ENCODE data around the gene PGGT1B. TPM values are rescaled to one million over a fixed set of nuclear protein-coding genes. Genes with fewer than 3 reads are reported as not detected.

PGGT1B gene
- total and polyA plus RNA-seq, 4 donors, result 3.6 to 43.9 (median 14.5) TPM

DNA sequence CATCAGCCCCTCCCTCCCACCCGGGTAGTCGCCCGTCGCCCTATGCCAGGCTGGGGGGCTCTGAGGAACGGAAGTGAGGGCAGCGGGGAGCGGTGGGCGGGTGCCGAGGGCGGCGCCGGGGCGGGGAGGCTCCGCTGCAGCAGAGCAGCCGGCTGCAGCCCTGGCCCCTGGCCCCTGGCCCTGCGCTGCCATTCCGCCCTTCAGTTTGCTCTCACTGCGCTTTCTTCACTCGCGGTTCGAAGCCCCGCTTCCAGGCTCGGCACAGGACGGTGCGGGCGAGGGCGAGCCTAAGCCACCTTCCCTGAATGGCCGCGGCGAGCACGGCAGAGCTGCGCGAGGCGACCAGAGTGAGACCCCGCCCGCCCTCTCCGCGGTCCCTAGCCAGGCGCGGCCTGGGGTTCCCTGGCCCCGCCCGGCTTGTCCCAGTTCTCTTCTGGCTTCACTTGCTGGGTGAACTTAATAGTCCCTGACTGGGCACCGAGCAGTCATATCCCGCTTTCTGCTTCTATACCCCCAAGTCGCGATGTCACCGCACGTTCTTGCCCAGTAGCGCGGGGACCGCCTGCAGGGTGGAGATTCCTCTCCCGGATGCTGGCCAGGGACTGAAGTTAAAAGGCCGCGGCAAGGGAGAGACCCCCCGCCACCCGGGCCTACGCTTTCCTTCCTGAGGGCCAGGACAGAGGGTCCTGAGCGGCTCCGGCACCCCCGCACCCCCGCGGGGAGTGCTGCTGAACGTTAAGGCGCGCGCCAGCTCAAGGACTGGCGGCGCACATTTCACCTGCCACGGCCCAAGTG is 92.3 kb downstream of the PGGT1B start:
- no peaks in the 10 kb centered on the region for H3K36me3 ChIP-seq (ENCODE audit: control insufficient read depth in 4 of 4, insufficient read depth in 4 of 4, low read length in 4 of 4)
- no peak overlapping the region for H3K9ac ChIP-seq (ENCODE audit: insufficient read depth in 1 of 2, low read length in 2 of 2)

DNA sequence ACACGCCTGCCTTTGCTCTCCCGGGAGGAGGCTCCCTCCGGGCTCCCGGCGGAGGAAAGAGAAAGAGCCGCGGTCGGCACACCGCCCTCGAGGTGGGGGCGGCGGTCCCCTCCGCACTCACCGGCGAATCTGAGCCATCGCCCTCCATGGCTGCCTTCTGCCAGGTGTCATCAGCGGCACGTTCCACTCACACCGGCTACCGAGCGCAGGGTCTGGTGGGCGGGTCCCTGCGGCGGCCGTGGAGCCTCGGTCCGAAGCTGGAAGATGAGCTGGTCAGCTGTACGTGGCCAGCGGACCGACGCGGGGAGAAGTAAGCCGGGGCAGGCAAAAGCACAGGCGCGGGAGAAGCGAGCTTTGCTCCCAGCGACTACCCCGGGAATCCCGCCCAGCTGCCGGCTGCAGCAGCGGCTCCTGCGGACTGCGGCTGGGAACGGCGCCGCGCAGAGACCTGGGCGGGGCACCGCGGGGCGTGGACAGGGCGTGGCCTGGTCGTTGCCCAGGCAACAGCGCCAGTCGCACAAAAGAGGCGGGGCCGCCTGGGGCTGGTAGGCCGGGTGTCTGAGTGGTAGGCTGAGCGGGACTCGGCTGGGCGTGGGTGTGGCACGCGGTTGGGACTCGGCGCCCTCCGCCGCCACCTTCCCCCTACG is 93.1 kb downstream of the PGGT1B start, which contains the start of gene TRIM36:
Gene TRIM36, minus strand, starts transcription at position 422 of the 647 bp plus-strand sequence. Its CDS starts 274 bp downstream, at position 148.
- Histone ChIP-seq H3K36me3 (ENCODE audit: control insufficient read depth in 4 of 4, insufficient read depth in 4 of 4, low read length in 4 of 4) (no peaks in the 10 kb centered on the region), H3K9me3 (ENCODE audit: control insufficient read depth in 4 of 4, insufficient read depth in 3 of 4, low read length in 3 of 4) (peaks cover 0 to 13% (median 0%) of the 10 kb centered on the region in 4 donors), H3K9ac (ENCODE audit: insufficient read depth in 1 of 2, low read length in 2 of 2) (peak within 1 kb of the TSS in 1 of 2 donors; percentile 16), H3K27me3 (ENCODE audit: control insufficient read depth in 3 of 3, insufficient read depth in 3 of 3, low read length in 2 of 3) (peaks cover 0 to 47% (median 40%) of the 10 kb centered on the region in 3 donors), H3K4me1 (ENCODE audit: control insufficient read depth in 5 of 5, insufficient read depth in 5 of 5, low read length in 5 of 5) (peaks cover 0 to 17% (median 0%) of the 10 kb centered on the region in 5 donors), H3K27ac (ENCODE audit: low read depth in 1 of 2, low read length in 1 of 2) (peak within 1 kb of the TSS in 1 of 2 donors; percentile 23), H3K4me3 (peak within 1 kb of the TSS; percentile 54)
- peak; percentile 89 to 94 (median 94) for DNase-seq
- TF ChIP-seq, protein P1, sequence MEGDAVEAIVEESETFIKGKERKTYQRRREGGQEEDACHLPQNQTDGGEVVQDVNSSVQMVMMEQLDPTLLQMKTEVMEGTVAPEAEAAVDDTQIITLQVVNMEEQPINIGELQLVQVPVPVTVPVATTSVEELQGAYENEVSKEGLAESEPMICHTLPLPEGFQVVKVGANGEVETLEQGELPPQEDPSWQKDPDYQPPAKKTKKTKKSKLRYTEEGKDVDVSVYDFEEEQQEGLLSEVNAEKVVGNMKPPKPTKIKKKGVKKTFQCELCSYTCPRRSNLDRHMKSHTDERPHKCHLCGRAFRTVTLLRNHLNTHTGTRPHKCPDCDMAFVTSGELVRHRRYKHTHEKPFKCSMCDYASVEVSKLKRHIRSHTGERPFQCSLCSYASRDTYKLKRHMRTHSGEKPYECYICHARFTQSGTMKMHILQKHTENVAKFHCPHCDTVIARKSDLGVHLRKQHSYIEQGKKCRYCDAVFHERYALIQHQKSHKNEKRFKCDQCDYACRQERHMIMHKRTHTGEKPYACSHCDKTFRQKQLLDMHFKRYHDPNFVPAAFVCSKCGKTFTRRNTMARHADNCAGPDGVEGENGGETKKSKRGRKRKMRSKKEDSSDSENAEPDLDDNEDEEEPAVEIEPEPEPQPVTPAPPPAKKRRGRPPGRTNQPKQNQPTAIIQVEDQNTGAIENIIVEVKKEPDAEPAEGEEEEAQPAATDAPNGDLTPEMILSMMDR (IDR thresholded peaks at IDR 0.05; ENCODE audit: control extremely low read depth, extremely low read depth), result no peak
- ATAC-seq (ENCODE audit: insufficient read depth, low FRiP score), result peak; percentile 99
- WGBS, 2 donors, result 0% methylated on average over 61 to 68 of the region's 68 CpGs

More for the DNA sequence above, 92.3 kb downstream of the PGGT1B start:
- H3K9me3 ChIP-seq (ENCODE audit: control insufficient read depth in 4 of 4, insufficient read depth in 3 of 4, low read length in 3 of 4), result peaks cover 0 to 12% (median 0%) of the 10 kb centered on the region in 4 donors
- H3K4me1 ChIP-seq (ENCODE audit: control insufficient read depth in 5 of 5, insufficient read depth in 5 of 5, low read length in 5 of 5), result peaks cover 0 to 17% (median 0%) of the 10 kb centered on the region in 5 donors
- peak overlapping the region; percentile 54 for H3K4me3 ChIP-seq
- ATAC-seq (ENCODE audit: insufficient read depth, low FRiP score) (peak; percentile 56), DNase-seq (peak in 2 of 3 donors; percentile 30 to 40)
- WGBS, 2 donors, result 1% methylated on average over 47 to 69 of the region's 69 CpGs
- peaks cover 0 to 49% (median 40%) of the 10 kb centered on the region in 3 donors for H3K27me3 ChIP-seq (ENCODE audit: control insufficient read depth in 3 of 3, insufficient read depth in 3 of 3, low read length in 2 of 3)
- TF ChIP-seq, protein P1 (IDR thresholded peaks at IDR 0.05; ENCODE audit: control extremely low read depth, extremely low read depth), result no peak
- no peak overlapping the region for H3K27ac ChIP-seq (ENCODE audit: low read depth in 1 of 2, low read length in 1 of 2)

DNA sequence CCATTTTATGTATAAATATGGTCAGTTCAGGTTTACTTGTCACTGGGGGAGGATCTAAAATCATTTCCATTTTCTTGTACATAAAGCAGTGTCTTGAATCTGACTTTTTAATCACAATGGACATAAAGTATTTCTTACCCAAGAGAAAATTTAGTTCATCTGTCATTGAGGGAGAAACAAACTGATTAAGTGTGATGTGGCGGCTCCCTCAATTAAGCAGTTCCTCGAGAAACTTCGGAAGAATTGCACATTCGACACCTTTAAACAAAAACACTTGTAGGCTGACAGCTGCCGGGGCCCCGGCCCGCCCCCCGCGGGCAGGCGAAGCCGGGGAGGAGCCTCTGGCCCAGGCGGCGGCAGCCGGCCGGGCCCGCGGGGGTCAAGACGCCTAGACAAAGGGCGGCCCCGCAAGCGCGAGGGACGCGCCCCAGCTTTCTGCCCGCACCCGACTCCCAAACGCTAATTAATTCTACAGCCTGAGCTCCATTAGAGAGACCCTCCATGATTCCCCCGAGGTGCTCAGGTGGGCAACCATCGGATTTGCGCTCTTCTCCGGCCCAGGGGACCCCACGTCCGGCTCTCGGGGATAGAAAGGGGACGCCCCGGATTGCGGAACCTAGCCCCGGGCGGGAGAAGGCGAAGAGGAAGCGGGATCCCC is 93.7 kb downstream of the PGGT1B start:
- peaks cover 0 to 13% (median 0%) of the 10 kb centered on the region in 4 donors for H3K9me3 ChIP-seq (ENCODE audit: control insufficient read depth in 4 of 4, insufficient read depth in 3 of 4, low read length in 3 of 4)
- H3K27me3 ChIP-seq (ENCODE audit: control insufficient read depth in 3 of 3, insufficient read depth in 3 of 3, low read length in 2 of 3), result peaks cover 0 to 41% (median 40%) of the 10 kb centered on the region in 3 donors
- TF ChIP-seq, protein P1 (IDR thresholded peaks at IDR 0.05; ENCODE audit: control extremely low read depth, extremely low read depth), result no peak
- H3K9ac ChIP-seq (ENCODE audit: insufficient read depth in 1 of 2, low read length in 2 of 2), result peak overlapping the region in 1 of 2 donors; percentile 16
- H3K27ac ChIP-seq (ENCODE audit: low read depth in 1 of 2, low read length in 1 of 2), result no peak overlapping the region
- H3K36me3 ChIP-seq (ENCODE audit: control insufficient read depth in 4 of 4, insufficient read depth in 4 of 4, low read length in 4 of 4), result no peaks in the 10 kb centered on the region
- DNase-seq, result peak in 2 of 3 donors; percentile 8 to 44
- peak; percentile 20 for ATAC-seq (ENCODE audit: insufficient read depth, low FRiP score)
- H3K4me3 ChIP-seq, result peak overlapping the region; percentile 54
- WGBS, 2 donors, result 2% methylated on average over 41 of the region's 41 CpGs
- peaks cover 0 to 17% (median 0%) of the 10 kb centered on the region in 5 donors for H3K4me1 ChIP-seq (ENCODE audit: control insufficient read depth in 5 of 5, insufficient read depth in 5 of 5, low read length in 5 of 5)

Measured in lung (tissue), 12 donors.